Transverse colon (tissue), 4 donors: ENCODE results near the gene WDHD1.

Source experiments
- EP300 ChIP-seq: sonication (generic); formaldehyde crosslinking; IDR thresholded peaks from one replicate; pipeline ENCODE4 v1.6.1; 2017; ENCODE audit warnings: antibody characterized with exemption, low read depth
- POLR2A ChIP-seq: fragments of 450-650 bp; IDR thresholded peaks from one replicate; pipeline ENCODE4 v1.6.1; 2016; ENCODE audit warnings: antibody characterized with exemption, mild to moderate bottlenecking, moderate library complexity
- POLR2AphosphoS5 ChIP-seq, 3 donors: sonication (generic); formaldehyde crosslinking; IDR thresholded peaks; one replicate each; pipeline ENCODE4 v1.6.1; 2016; ENCODE audit warnings: antibody characterized with exemption in 3 of 3
- TF ChIP-seq, protein P1 (sequence below), 5 experiments: fragments of 200-600 bp in 3 of 5; fragments of 450-650 bp in 2 of 5; sonication (generic) in 3 of 5; IDR thresholded peaks; 1 replicate in 2 of 5; 2 replicates in 3 of 5; pipeline ENCODE4 v1.5.1; 2016 to 2017; ENCODE audit warnings: antibody characterized with exemption in 5 of 5, inconsistent platforms in 3 of 5, mild to moderate bottlenecking in 2 of 5, moderate library complexity in 1 of 5

DNA sequence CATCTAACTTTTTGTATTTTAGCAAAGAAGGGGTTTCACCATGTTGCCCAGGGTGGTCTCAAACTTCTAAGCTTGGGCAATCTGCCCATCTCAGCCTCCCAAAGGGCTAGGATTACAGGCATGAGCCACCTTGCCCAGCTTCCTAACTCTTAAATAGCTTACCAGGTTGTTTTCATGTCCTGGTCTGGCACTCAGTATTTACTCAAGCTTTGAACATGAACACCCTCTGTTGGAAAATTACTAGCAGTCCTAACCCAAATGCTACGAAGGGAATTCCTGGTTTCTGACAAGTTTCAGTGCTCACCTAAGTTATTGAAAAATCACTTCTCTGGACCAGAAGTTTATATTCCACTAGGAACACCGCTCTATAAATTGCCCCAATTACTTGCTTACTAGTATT is 91.8 kb downstream of the WDHD1 start:
- TF ChIP-seq, protein P1, sequence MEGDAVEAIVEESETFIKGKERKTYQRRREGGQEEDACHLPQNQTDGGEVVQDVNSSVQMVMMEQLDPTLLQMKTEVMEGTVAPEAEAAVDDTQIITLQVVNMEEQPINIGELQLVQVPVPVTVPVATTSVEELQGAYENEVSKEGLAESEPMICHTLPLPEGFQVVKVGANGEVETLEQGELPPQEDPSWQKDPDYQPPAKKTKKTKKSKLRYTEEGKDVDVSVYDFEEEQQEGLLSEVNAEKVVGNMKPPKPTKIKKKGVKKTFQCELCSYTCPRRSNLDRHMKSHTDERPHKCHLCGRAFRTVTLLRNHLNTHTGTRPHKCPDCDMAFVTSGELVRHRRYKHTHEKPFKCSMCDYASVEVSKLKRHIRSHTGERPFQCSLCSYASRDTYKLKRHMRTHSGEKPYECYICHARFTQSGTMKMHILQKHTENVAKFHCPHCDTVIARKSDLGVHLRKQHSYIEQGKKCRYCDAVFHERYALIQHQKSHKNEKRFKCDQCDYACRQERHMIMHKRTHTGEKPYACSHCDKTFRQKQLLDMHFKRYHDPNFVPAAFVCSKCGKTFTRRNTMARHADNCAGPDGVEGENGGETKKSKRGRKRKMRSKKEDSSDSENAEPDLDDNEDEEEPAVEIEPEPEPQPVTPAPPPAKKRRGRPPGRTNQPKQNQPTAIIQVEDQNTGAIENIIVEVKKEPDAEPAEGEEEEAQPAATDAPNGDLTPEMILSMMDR (IDR thresholded peaks at IDR 0.05), result no peak
- TF ChIP-seq POLR2AphosphoS5 (IDR thresholded peaks at IDR 0.05), result no peak
- TF ChIP-seq POLR2A, result no peak
- no peak for TF ChIP-seq EP300
